Head of caudate nucleus (tissue), 42 donors: ENCODE measurements around the gene GPC3.

Source experiments
- DNase-seq, 42 donors: peaks; one replicate each; pipeline versions ENCODE4 v3.0.0 to v3.0.0-alpha.2; 2020 to 2021; ENCODE audit warnings: mixed read lengths in 7 of 42
- intact Hi-C: fragments of 100-400 bp; cut with DNase I; formaldehyde crosslinking; loops from one replicate; pipeline ENCODE4 v1.15.0; 2022

The GPC3 gene

GRCh38 chrX:133979641-133980230 is 5.7 kb downstream of the GPC3 start:
- no peak for DNase-seq
- intact Hi-C loops = no loop called here

- DNase-seq = no peak
- intact Hi-C loops = no loop called here
Observed at GRCh38 chrX:133973704-133974103, 11.7 kb downstream of the GPC3 start.

GRCh38 chrX:133972916-133973315 is 12.5 kb downstream of the GPC3 start:
- no peak for DNase-seq
- intact Hi-C loops = no loop called here

- no peak for DNase-seq
- intact Hi-C loops = no loop called here
Observed at GRCh38 chrX:133971586-133971985, 13.8 kb downstream of the GPC3 start.

- no peak for DNase-seq
- intact Hi-C loops = no loop called here
Observed at GRCh38 chrX:133970076-133970475, 15.3 kb downstream of the GPC3 start.

- DNase-seq = no peak
- intact Hi-C loops = no loop called here
Observed at GRCh38 chrX:133969191-133969590, 16.2 kb downstream of the GPC3 start.

GRCh38 chrX:133968109-133968508 is 17.3 kb downstream of the GPC3 start:
- intact Hi-C loops = no loop called here
- no peak for DNase-seq

GRCh38 chrX:133966199-133966598 is 19.2 kb downstream of the GPC3 start:
- intact Hi-C loops = no loop called here
- DNase-seq = no peak

- DNase-seq = no peak
- intact Hi-C loops = no loop called here
Observed at GRCh38 chrX:133965321-133965720, 20.1 kb downstream of the GPC3 start.

- intact Hi-C loops = no loop called here
- DNase-seq = no peak
Observed at GRCh38 chrX:133961046-133961445, 24.3 kb downstream of the GPC3 start.

- no peak for DNase-seq
- intact Hi-C loops = no loop called here
Observed at GRCh38 chrX:133959972-133960371, 25.4 kb downstream of the GPC3 start.

GRCh38 chrX:133958997-133959688 is 26.3 kb downstream of the GPC3 start:
- DNase-seq = no peak
- intact Hi-C loops = no loop called here

- DNase-seq = no peak
- intact Hi-C loops = no loop called here
Observed at GRCh38 chrX:133956570-133957340, 28.6 kb downstream of the GPC3 start.

- DNase-seq = no peak
- intact Hi-C loops = no loop called here
Observed at GRCh38 chrX:133953785-133954355, 31.5 kb downstream of the GPC3 start.

GRCh38 chrX:133953078-133953477 is 32.3 kb downstream of the GPC3 start:
- intact Hi-C loops = no loop called here
- no peak for DNase-seq

- DNase-seq = no peak
- intact Hi-C loops = no loop called here
Observed at GRCh38 chrX:133951098-133951497, 34.3 kb downstream of the GPC3 start.

- intact Hi-C loops = no loop called here
- no peak for DNase-seq
Observed at GRCh38 chrX:133950214-133950613, 35.2 kb downstream of the GPC3 start.

- no peak for DNase-seq
Observed at GRCh38 chrX:133948895-133949294, 36.5 kb downstream of the GPC3 start.

GRCh38 chrX:133947996-133948395 is 37.4 kb downstream of the GPC3 start:
- no peak for DNase-seq

More at GRCh38 chrX:133948895-133949294, 36.5 kb downstream of the GPC3 start:
- intact Hi-C loops = no loop called here

GRCh38 chrX:133947022-133947421 is 38.4 kb downstream of the GPC3 start:
- no peak for DNase-seq
- intact Hi-C loops = no loop called here

More at GRCh38 chrX:133947996-133948395, 37.4 kb downstream of the GPC3 start:
- intact Hi-C loops = no loop called here
